ENCODE data around the gene BIRC7. TPM values are rescaled to one million over a fixed set of nuclear protein-coding genes. Genes with fewer than 3 reads are reported as not detected.

The BIRC7 gene
- total RNA-seq, 2 experiments from 2014 or later: 0.14 TPM; not detected in 1

GRCh38 chr20:63272105-63273058, 36.7 kb downstream of the BIRC7 start, which contains the start of gene ARFGAP1:
ARFGAP1 (plus strand) TSS chr20:63272813; CDS start chr20:63275581, 2,768 bp downstream.
- H3K36me3 Mint-ChIP-seq (ENCODE audit: low read depth): peaks cover 2% of the 10 kb centered on the region
- ChIA-PET POLR2A (interaction anchor here (0.6 to 1.3 kb wide), 4 partner anchors 12 to 295 kb away, joined by 3 to 5 read pairs (median 4); no protein-coding TSS in a partner anchor), CTCF (interaction anchor here (1.7 kb wide), 1 partner anchor 49 kb away, joined by 10 read pairs; no protein-coding TSS in a partner anchor)
- H3K4me1 Mint-ChIP-seq: peaks cover 27% of the 10 kb centered on the region
- ATAC-seq (peak; percentile 99), DNase-seq (peak; percentile 94)
- intact Hi-C loops (cut with DNase I, micrococcal nuclease): loop anchor here in 1 of 2 experiments (1.0 to 5.0 kb wide), 11 partner anchors 56 to 1034 kb away; partner anchors contain the start of genes ADRM1, DIDO1, GMEB2 and OSBPL2
- peak within 1 kb of the TSS; percentile 79 for H3K4me3 Mint-ChIP-seq
- peak within 1 kb of the TSS; percentile 83 for H3K27ac Mint-ChIP-seq
- H3K9me3 Mint-ChIP-seq (ENCODE audit: low read depth): no peaks in the 10 kb centered on the region
- H3K27me3 Mint-ChIP-seq: no peaks in the 10 kb centered on the region

- intact Hi-C loops (cut with DNase I, micrococcal nuclease): loop anchor here in 1 of 2 experiments (2.0 to 5.0 kb wide), 7 partner anchors 170 to 1034 kb away; partner anchors contain the start of genes ADRM1, DIDO1, GMEB2 and OSBPL2
- peak overlapping the region; percentile 79 for H3K4me3 Mint-ChIP-seq
Observed at GRCh38 chr20:63273059-63273579, 37.4 kb downstream of the BIRC7 start.

DNA sequence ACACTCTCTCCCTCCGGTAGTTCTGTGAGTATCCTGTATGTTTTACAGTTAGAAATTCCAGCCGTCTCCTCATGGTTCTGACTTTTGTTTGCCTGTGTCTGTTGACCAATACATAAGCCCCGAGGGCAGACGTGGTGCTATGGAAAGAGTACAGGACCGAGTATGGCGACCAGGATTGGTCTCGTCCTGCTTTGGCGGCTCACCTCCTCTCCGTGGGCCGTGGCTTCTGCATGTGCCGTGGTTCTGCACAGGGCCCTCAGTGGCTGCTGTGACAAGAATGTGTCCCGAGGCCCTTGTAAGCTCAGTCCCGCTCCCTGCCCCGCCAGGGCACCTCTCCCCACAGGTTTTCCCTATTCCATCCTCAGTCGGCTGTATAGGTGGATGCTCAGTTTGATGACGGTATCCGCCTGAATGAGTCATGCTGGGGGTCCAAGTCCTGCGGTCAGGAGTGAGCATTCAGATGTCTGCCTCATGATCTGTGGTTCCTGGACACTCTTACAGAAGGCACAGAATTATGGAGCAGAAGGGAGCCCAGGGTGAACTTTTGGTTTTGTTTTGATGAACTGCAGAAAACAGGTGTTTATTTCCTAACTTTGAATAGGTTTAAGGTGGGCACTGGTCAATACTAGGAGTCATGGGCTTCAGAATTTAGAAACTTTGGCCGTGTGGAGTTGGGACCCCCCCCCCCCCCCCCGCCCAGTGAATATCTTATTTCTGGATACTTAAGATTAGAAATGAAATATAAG, 38.1 kb downstream of the BIRC7 start:
- ATAC-seq: no peak
- Mint-ChIP-seq H3K9me3 (ENCODE audit: low read depth) (no peaks in the 10 kb centered on the region), H3K27ac (peak overlapping the region; percentile 83), H3K27me3 (no peaks in the 10 kb centered on the region), H3K4me3 (peak overlapping the region; percentile 79), H3K4me1 (peaks cover 27% of the 10 kb centered on the region), H3K36me3 (ENCODE audit: low read depth) (peaks cover 7% of the 10 kb centered on the region)
- ChIA-PET CTCF (interaction anchor here (0.8 to 1.7 kb wide), 2 partner anchors 25 to 50 kb away, joined by 3 to 10 read pairs; no protein-coding TSS in a partner anchor), POLR2A (no interaction called here)
- intact Hi-C loops (cut with DNase I, micrococcal nuclease): loop anchor here in 1 of 2 experiments (2.0 to 5.0 kb wide), 7 partner anchors 171 to 1035 kb away; partner anchors contain the start of genes ADRM1, DIDO1, GMEB2 and OSBPL2
- peak; percentile 33 for DNase-seq

More at GRCh38 chr20:63273059-63273579, 37.4 kb downstream of the BIRC7 start:
- POLR2A ChIA-PET: interaction anchor here (0.6 to 1.3 kb wide), 4 partner anchors 11 to 295 kb away, joined by 3 to 5 read pairs (median 4); no protein-coding TSS in a partner anchor
- peaks cover 27% of the 10 kb centered on the region for H3K4me1 Mint-ChIP-seq
- CTCF ChIA-PET: interaction anchor here (1.7 kb wide), 1 partner anchor 50 kb away, joined by 10 read pairs; no protein-coding TSS in a partner anchor
- H3K36me3 Mint-ChIP-seq (ENCODE audit: low read depth): peaks cover 4% of the 10 kb centered on the region
- H3K27me3 Mint-ChIP-seq: no peaks in the 10 kb centered on the region
- no peaks in the 10 kb centered on the region for H3K9me3 Mint-ChIP-seq (ENCODE audit: low read depth)
- H3K27ac Mint-ChIP-seq: peak overlapping the region; percentile 83
- ATAC-seq: no peak
- DNase-seq: no peak

GRCh38 chr20:63274381-63275228, 38.9 kb downstream of the BIRC7 start:
- DNase-seq: no peak
- no peaks in the 10 kb centered on the region for H3K27me3 Mint-ChIP-seq
- H3K9me3 Mint-ChIP-seq (ENCODE audit: low read depth): no peaks in the 10 kb centered on the region
- peaks cover 27% of the 10 kb centered on the region for H3K4me1 Mint-ChIP-seq
- H3K4me3 Mint-ChIP-seq: peak overlapping the region; percentile 36
- intact Hi-C loops (cut with DNase I, micrococcal nuclease): loop anchor here in 1 of 2 experiments (5.0 kb wide), 3 partner anchors 248 to 972 kb away; partner anchors contain the start of genes ADRM1, DIDO1 and PPDPF
- no peak for ATAC-seq
- peaks cover 10% of the 10 kb centered on the region for H3K36me3 Mint-ChIP-seq (ENCODE audit: low read depth)
- CTCF ChIA-PET: interaction anchor here (0.8 kb wide), 1 partner anchor 25 kb away, joined by 3 read pairs; no protein-coding TSS in a partner anchor
- H3K27ac Mint-ChIP-seq: no peak overlapping the region
- POLR2A ChIA-PET: no interaction called here

DNA sequence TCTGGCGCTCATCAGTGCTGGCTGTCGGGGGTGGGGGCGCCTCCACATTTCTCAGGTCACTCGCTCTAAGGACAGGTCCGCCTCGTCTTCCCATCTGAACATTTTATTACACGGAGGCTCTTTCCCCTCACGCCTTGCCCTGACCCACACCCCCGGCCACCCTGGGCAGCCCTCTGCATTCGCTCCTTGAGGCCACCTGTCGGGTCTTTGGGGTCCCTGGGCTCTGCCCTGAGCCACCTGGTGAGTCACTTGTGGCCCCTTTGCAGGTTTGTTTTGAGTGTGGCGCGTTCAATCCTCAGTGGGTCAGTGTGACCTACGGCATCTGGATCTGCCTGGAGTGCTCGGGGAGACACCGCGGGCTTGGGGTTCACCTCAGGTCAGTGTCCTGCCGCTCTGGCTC, 40.1 kb downstream of the BIRC7 start:
- CTCF ChIA-PET: interaction anchor here (1.3 kb wide), 1 partner anchor 53 kb away, joined by 3 read pairs; no protein-coding TSS in a partner anchor
- Mint-ChIP-seq H3K4me1 (peaks cover 25% of the 10 kb centered on the region), H3K9me3 (ENCODE audit: low read depth) (no peaks in the 10 kb centered on the region), H3K27me3 (no peaks in the 10 kb centered on the region), H3K4me3 (no peak overlapping the region), H3K27ac (no peak overlapping the region), H3K36me3 (ENCODE audit: low read depth) (peaks cover 10% of the 10 kb centered on the region)
- intact Hi-C loops (cut with DNase I, micrococcal nuclease): no loop called here
- no peak for ATAC-seq
- POLR2A ChIA-PET: no interaction called here
- no peak for DNase-seq

DNA sequence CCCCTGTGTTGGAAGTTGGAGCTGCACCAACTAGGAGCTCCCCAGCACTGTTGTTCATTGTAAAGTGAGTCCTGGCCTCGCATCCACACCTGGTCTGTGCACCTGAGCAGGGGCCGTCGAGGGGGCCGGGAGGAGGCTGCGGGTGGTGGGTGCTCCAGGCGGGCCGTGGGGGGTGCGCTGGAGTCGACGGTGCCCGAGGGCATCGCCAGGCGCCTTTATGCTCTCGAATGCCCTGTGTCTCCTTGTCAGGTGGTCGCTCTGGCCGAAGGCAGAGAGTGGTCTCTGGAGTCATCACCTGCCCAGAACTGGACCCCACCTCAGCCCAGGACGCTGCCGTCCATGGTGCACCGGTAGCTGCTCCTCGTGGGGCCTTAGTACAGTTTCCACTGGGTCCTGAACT, 41.3 kb downstream of the BIRC7 start:
- Mint-ChIP-seq H3K4me1 (peaks cover 20% of the 10 kb centered on the region), H3K36me3 (ENCODE audit: low read depth) (peaks cover 10% of the 10 kb centered on the region), H3K27me3 (no peaks in the 10 kb centered on the region), H3K9me3 (ENCODE audit: low read depth) (no peaks in the 10 kb centered on the region), H3K27ac (no peak overlapping the region), H3K4me3 (no peak overlapping the region)
- ChIA-PET POLR2A (interaction anchor here (0.6 kb wide), 1 partner anchor 918 kb away, joined by 3 read pairs; no protein-coding TSS in a partner anchor), CTCF (interaction anchor here (0.6 to 1.3 kb wide), 2 partner anchors 34 to 54 kb away, joined by 3 to 5 read pairs; no protein-coding TSS in a partner anchor)
- intact Hi-C loops (cut with DNase I, micrococcal nuclease): no loop called here
- no peak for DNase-seq
- ATAC-seq: no peak

DNA sequence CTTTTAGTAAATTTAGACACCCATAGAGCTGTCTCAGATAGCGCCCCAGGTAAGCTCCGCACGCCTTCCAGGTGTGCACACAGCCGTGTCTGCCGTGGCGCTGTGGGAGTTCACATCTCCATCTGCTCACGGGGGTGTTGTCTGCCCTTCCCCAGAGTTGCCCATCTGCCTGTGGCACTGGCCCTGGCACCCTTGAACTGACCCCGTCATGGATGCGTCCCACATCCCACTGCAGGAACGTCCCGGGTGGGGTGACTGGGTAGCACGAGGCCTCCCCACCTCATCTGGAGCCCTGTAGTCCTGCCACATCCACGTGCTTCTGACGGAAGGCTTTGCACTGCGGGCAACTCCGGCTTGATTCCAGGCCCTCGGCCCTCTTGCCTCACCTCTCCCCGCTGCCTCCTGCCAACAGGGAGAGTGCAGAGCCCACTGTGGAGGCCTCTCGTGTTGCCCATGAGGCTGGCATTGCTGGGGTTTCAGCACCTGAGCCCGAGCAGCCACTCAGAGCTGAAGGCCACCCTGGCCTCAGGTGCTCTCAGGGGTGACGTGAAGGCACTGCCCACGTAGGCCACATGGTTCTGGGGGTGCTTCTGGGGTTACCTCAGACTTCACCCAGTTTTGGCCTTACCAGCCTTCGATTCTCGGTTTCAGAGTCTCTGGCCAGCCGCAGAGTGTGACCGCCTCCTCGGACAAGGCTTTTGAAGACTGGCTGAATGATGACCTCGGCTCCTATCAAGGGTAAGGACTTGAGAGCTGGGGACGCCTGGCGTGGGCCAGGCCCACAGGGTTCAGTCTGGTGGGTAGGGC, 42.0 kb downstream of the BIRC7 start:
- Mint-ChIP-seq H3K4me3 (no peak overlapping the region), H3K36me3 (ENCODE audit: low read depth) (peaks cover 13% of the 10 kb centered on the region), H3K9me3 (ENCODE audit: low read depth) (no peaks in the 10 kb centered on the region), H3K27ac (no peak overlapping the region), H3K4me1 (peaks cover 20% of the 10 kb centered on the region), H3K27me3 (no peaks in the 10 kb centered on the region)
- CTCF ChIA-PET: interaction anchor here (0.6 kb wide), 1 partner anchor 34 kb away, joined by 5 read pairs; no protein-coding TSS in a partner anchor
- POLR2A ChIA-PET: no interaction called here
- ATAC-seq (no peak), DNase-seq (no peak)
- intact Hi-C loops (cut with DNase I, micrococcal nuclease): no loop called here

- ATAC-seq (no peak), DNase-seq (no peak)
- ChIA-PET CTCF (no interaction called here), POLR2A (no interaction called here)
- no peaks in the 10 kb centered on the region for H3K27me3 Mint-ChIP-seq
- no peak overlapping the region for H3K4me3 Mint-ChIP-seq
- no peak overlapping the region for H3K27ac Mint-ChIP-seq
- H3K36me3 Mint-ChIP-seq (ENCODE audit: low read depth): peaks cover 13% of the 10 kb centered on the region
- H3K9me3 Mint-ChIP-seq (ENCODE audit: low read depth): no peaks in the 10 kb centered on the region
- intact Hi-C loops (cut with DNase I, micrococcal nuclease): no loop called here
- peaks cover 17% of the 10 kb centered on the region for H3K4me1 Mint-ChIP-seq
Observed at GRCh38 chr20:63278661-63279060, 43.0 kb downstream of the BIRC7 start.

DNA sequence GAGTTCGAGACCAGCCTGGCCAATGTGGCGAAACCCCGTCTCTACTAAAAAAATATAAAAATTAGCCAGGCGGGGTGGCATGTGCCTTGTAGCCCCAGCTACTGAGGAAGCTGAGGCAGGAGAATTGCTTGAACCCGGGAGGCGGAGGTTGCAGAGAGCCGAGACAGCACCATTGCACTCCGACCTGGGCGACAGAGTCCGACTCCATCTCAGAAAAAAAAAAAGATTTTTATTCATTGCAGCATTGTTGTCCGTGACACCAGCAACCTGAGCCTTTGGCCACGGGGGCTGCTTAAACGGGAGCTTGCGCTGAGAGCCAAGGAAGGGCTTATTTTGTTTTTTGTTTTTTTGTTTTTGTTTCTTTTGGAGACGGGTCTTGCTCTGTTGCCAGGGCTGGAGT, 44.2 kb downstream of the BIRC7 start:
- CTCF ChIA-PET: no interaction called here

More for the DNA sequence above, 44.2 kb downstream of the BIRC7 start:
- Mint-ChIP-seq H3K9me3 (ENCODE audit: low read depth) (no peaks in the 10 kb centered on the region), H3K27me3 (no peaks in the 10 kb centered on the region), H3K36me3 (ENCODE audit: low read depth) (peaks cover 10% of the 10 kb centered on the region), H3K27ac (no peak overlapping the region), H3K4me1 (peaks cover 9% of the 10 kb centered on the region), H3K4me3 (no peak overlapping the region)
- POLR2A ChIA-PET: no interaction called here
- intact Hi-C loops (cut with DNase I, micrococcal nuclease): no loop called here
- ATAC-seq (no peak), DNase-seq (no peak)

Data from activated CD4-positive, alpha-beta T cell treated with anti-CD3 and anti-CD28 coated beads for 36 hours (primary cell).